Activated CD4-positive, alpha-beta T cell treated with anti-CD3 and anti-CD28 coated beads, Interleukin-2, amount 10 ng/mL, durations not matched to agents 7 days and 5 days (primary cell): ENCODE measurements around the gene NFKBIA. TPM values are rescaled to one million over a fixed set of nuclear protein-coding genes. Genes with fewer than 3 reads are reported as not detected.

Source experiments
- CTCF ChIA-PET: fragments of 350-600 bp; sonication (Branson Sonifier 250); formaldehyde crosslinking; loops from one replicate; lab custom pipeline; 2021; ENCODE audit warnings: antibody characterized with exemption; lab: Charles Lee
- POLR2A ChIA-PET: fragments of 350-600 bp; sonication (Branson Sonifier 250); formaldehyde crosslinking; loops from one replicate; lab custom pipeline; 2021; ENCODE audit warnings: antibody characterized with exemption; lab: Charles Lee
- DNase-seq: peaks from one replicate; pipeline ENCODE4 v3.0.0-alpha.2; 2020
- H3K27ac Mint-ChIP-seq: one replicate; pipeline ENCODE4 v1.8.0; 2021; ENCODE audit warnings: mild to moderate bottlenecking, moderate library complexity, mixed read lengths
- H3K27me3 Mint-ChIP-seq: one replicate; pipeline ENCODE4 v1.8.0; 2021; ENCODE audit warnings: mixed read lengths
- H3K36me3 Mint-ChIP-seq: one replicate; pipeline ENCODE4 v1.8.0; 2021; ENCODE audit warnings: low read depth, mixed read lengths
- H3K4me1 Mint-ChIP-seq: one replicate; pipeline ENCODE4 v1.8.0; 2021; ENCODE audit warnings: mixed read lengths
- H3K4me3 Mint-ChIP-seq: one replicate; pipeline ENCODE4 v1.8.0; 2021; ENCODE audit warnings: mild to moderate bottlenecking, moderate library complexity, mixed read lengths
- H3K9me3 Mint-ChIP-seq: one replicate; pipeline ENCODE4 v1.8.0; 2021; ENCODE audit warnings: mixed read lengths
- total RNA-seq, 2 experiments: library from RNA; stranded (reverse); gene quantifications; one replicate each; pipeline ENCODE4 v1.2.3, GENCODE V29; 2021

NFKBIA gene
- total RNA-seq, 2 experiments from 2014 or later: 60.1 to 61.7 TPM

DNA sequence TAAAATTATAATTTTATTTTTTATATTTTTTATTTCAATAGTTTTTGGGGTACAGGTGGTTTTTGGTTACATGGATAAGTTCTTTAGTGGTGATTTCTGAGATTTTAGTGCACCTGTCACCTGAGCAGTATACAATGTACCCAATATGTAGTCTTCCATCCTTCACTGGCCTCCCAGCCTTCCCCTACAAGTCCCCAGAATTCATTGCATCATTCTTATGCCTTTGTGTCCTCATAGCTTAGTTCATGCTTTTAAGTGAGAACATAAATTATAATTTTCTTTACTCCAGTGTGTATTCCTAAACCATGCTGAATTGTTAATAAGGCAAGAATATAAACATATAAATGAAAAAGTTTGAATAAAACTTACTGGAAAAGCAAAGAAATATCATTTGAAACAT, 19.1 kb upstream of the NFKBIA start:
- no peak overlapping the region for H3K27ac Mint-ChIP-seq
- POLR2A ChIA-PET: no interaction called here
- DNase-seq: no peak
- H3K4me1 Mint-ChIP-seq: peaks cover 11% of the 10 kb centered on the region
- H3K4me3 Mint-ChIP-seq: no peak overlapping the region
- CTCF ChIA-PET: interaction anchor here (0.6 to 1.0 kb wide), 3 partner anchors 224 to 282 kb away, joined by 3 to 4 read pairs (median 3); no protein-coding TSS in a partner anchor
- no peaks in the 10 kb centered on the region for H3K27me3 Mint-ChIP-seq
- no peaks in the 10 kb centered on the region for H3K9me3 Mint-ChIP-seq
- no peaks in the 10 kb centered on the region for H3K36me3 Mint-ChIP-seq

DNA sequence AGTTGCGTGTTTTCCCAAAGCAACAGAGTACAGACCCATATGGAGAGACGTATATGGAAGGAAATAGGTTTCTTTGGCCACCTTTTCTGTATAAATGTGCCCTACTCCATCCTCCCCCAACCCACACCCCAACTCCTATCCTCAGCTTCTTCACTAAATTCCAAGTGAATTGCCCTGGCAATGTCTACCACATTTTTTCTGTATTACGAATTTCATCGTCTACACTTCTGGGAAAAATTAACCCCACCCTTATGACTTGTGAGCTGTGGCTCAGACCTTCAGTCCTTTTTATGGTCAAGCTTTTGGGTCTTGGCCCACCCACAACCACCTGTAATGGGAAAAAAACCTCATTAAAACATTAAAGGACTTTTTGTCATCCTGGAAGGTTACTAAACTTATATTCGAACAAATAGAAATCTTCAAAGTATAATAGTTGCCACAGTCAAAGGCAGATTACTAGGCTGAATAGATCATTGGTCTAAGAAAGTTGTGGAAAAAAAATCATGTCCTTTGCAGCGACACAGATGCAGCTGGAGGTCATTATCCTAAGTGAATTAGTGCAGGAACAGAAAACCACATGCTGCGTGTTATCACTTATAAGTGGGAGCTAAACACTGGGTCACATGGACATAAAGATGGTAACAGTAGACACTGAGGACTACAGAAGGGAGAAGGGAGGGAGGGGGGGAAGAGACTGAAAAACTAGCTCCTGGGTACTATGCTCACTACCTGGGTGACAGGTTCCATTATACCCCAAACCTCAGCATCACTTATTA, 15.7 kb upstream of the NFKBIA start:
- DNase-seq: no peak
- no peaks in the 10 kb centered on the region for H3K9me3 Mint-ChIP-seq
- ChIA-PET POLR2A (no interaction called here), CTCF (interaction anchor here (0.6 to 1.9 kb wide), 2 partner anchors 11 to 232 kb away, joined by 3 to 4 read pairs; no protein-coding TSS in a partner anchor)
- H3K27ac Mint-ChIP-seq: no peak overlapping the region
- H3K4me3 Mint-ChIP-seq: no peak overlapping the region
- H3K27me3 Mint-ChIP-seq: no peaks in the 10 kb centered on the region
- H3K36me3 Mint-ChIP-seq: no peaks in the 10 kb centered on the region
- H3K4me1 Mint-ChIP-seq: peaks cover 38% of the 10 kb centered on the region

DNA sequence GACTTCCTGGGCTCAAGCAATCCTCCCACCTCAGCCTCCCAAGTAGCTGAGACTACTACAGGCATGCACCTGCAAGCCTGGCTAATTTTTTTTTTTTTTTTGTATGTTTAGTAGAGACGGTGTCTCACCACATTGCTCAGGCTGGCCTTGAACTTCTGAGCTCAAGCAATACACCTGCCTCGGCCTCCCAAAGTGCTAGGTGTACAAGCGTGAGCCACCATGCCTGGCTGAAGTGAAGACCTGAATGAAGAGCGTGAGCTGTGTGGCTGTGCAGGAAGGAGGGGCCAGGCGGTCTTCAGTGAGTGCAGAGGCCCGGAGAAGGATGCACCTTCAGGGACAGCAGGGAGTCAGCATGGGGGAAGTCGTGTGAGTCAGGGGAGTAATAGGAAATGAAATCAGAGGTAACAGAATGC, 14.9 kb upstream of the NFKBIA start:
- Mint-ChIP-seq H3K9me3 (no peaks in the 10 kb centered on the region), H3K27me3 (no peaks in the 10 kb centered on the region), H3K27ac (no peak overlapping the region), H3K4me1 (peaks cover 46% of the 10 kb centered on the region), H3K36me3 (no peaks in the 10 kb centered on the region), H3K4me3 (no peak overlapping the region)
- CTCF ChIA-PET: interaction anchor here (0.6 to 1.4 kb wide), 2 partner anchors 15 to 232 kb away, joined by 3 to 6 read pairs; partner anchors contain the start of gene NFKBIA
- no peak for DNase-seq
- POLR2A ChIA-PET: no interaction called here

DNA sequence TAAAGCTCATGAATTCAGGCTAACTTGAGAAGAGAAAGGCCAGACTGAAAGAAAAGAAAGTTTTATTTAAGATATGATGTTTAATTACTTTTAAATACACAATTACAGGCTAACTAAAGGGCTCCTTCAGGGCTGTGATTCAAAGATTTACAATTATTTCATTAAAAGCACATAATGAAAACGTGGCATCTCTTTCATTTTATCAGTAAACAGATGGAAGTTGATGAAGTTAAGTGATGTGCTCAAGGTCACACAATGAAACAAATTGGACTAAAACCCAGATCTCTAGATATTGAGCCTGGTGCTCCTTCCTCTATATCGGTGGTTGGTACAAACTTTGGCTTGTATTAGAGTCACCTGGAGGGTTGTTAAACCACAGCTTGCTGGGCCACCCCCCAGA, 13.5 kb upstream of the NFKBIA start:
- DNase-seq: no peak
- POLR2A ChIA-PET: no interaction called here
- peak overlapping the region; percentile 64 for H3K27ac Mint-ChIP-seq
- H3K4me1 Mint-ChIP-seq: peaks cover 52% of the 10 kb centered on the region
- no peaks in the 10 kb centered on the region for H3K9me3 Mint-ChIP-seq
- H3K27me3 Mint-ChIP-seq: no peaks in the 10 kb centered on the region
- no peaks in the 10 kb centered on the region for H3K36me3 Mint-ChIP-seq
- CTCF ChIA-PET: interaction anchor here (0.5 to 1.5 kb wide), 7 partner anchors 10 to 692 kb away, joined by 3 to 6 read pairs (median 3); partner anchors contain the start of gene NFKBIA
- H3K4me3 Mint-ChIP-seq: no peak overlapping the region

DNA sequence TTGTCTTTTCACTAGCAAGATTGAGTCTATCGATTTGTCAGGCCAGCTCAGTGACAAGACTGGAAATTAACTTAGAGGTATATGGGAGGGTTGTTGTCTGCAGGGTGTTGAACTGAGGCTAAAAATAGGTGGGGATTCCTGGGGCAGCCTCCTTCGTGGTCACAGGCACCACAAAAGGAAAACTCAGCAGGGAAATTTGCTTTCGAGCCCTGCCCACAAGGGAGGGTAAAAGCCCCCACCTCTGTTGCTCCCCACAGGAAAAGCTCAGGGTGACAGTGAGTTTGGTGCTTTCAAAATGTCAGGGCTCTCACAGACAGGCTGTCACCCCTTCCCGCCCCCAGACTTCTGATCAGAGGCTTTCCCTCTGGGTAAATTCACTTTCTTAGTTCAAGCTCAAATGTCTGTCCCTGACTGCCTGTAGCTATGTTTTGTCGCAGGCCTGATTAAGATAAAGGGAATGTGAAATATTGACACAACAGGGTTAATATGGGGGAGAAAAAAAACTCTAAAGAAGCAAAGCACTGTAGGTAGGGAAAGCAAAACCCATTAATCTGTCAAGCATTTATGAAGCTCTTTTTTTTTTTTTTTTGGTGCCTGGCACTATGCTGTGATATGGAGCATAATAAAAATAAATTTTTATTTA, 11.7 kb upstream of the NFKBIA start:
- Mint-ChIP-seq H3K9me3 (no peaks in the 10 kb centered on the region), H3K36me3 (no peaks in the 10 kb centered on the region), H3K4me1 (peaks cover 49% of the 10 kb centered on the region), H3K27ac (peak overlapping the region; percentile 83), H3K27me3 (no peaks in the 10 kb centered on the region), H3K4me3 (peak overlapping the region; percentile 52)
- CTCF ChIA-PET: interaction anchor here (0.6 to 4.1 kb wide), 15 partner anchors 8 to 594 kb away, joined by 3 to 42 read pairs (median 3); partner anchors contain the start of gene NFKBIA
- peak; percentile 59 for DNase-seq
- POLR2A ChIA-PET: interaction anchor here (1.6 to 2.6 kb wide), 2 partner anchors 11 to 13 kb away, joined by 6 to 11 read pairs; partner anchors contain the start of gene NFKBIA

DNA sequence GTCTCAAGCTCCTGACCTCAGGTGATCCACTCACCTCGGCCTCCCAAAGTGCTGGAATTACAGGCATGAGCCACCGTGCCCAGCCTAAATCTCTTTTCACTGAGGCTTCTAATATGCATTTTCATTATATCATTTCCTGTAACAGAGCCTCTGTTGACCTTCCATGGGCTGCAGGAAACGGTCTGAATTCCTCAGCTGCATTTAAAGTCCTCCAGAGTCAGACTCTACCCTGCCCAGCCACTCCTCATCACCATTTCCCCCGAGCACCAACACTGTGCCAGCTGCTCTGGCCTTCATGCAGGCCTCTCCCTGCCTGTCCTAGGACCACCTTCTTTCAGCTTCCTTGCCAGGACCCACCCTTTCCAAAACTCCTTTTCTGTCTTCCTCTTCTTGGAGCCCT, 9.8 kb upstream of the NFKBIA start:
- CTCF ChIA-PET: interaction anchor here (0.7 to 4.1 kb wide), 5 partner anchors 10 to 308 kb away, joined by 3 to 42 read pairs (median 3); partner anchors contain the start of gene NFKBIA
- no peaks in the 10 kb centered on the region for H3K27me3 Mint-ChIP-seq
- no peak overlapping the region for H3K4me3 Mint-ChIP-seq
- peaks cover 47% of the 10 kb centered on the region for H3K4me1 Mint-ChIP-seq
- no peaks in the 10 kb centered on the region for H3K9me3 Mint-ChIP-seq
- POLR2A ChIA-PET: no interaction called here
- no peaks in the 10 kb centered on the region for H3K36me3 Mint-ChIP-seq
- no peak for DNase-seq
- H3K27ac Mint-ChIP-seq: no peak overlapping the region

DNA sequence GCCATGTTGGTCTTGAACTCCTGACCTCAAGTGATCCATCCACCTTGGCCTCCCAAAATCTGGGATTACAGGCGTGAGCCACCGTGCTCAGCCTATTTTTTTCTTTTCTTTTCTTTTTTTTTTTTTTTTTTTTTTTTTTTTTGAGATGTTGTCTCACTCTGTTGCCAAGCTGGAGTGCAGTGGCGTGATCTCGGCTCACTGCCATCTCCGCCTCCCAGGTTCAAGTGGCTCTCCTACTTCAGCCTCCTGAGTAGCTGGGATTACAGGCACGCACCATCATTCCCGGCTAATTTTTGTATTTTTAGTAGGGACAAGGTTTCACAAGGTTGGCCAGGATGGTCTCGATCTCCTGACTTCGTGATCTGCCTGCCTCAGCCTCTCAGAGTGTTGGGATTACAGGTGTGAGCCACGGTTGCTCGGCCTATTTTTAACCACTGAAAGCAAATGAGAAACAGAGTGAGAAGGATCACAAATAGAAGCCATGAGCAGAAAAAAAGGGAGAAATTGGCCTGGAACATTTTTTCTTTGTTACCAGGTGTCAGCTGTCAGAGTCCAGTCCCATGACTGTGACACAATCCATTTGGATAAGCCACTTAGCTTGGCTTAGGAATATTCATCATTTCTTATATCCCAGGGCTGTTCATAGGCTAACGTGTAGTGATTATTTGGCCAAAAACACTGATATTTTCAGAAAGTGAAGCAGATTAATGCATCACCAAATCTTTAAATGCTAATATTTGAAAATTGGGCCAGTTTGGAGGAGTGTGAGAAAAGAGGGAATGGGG, 7.9 kb upstream of the NFKBIA start:
- H3K4me1 Mint-ChIP-seq: peaks cover 41% of the 10 kb centered on the region
- POLR2A ChIA-PET: no interaction called here
- H3K27me3 Mint-ChIP-seq: no peaks in the 10 kb centered on the region
- H3K4me3 Mint-ChIP-seq: no peak overlapping the region
- H3K36me3 Mint-ChIP-seq: no peaks in the 10 kb centered on the region
- CTCF ChIA-PET: interaction anchor here (0.5 to 2.0 kb wide), 7 partner anchors 122 to 762 kb away, joined by 3 to 5 read pairs (median 3); no protein-coding TSS in a partner anchor
- H3K9me3 Mint-ChIP-seq: no peaks in the 10 kb centered on the region
- H3K27ac Mint-ChIP-seq: no peak overlapping the region
- no peak for DNase-seq

DNA sequence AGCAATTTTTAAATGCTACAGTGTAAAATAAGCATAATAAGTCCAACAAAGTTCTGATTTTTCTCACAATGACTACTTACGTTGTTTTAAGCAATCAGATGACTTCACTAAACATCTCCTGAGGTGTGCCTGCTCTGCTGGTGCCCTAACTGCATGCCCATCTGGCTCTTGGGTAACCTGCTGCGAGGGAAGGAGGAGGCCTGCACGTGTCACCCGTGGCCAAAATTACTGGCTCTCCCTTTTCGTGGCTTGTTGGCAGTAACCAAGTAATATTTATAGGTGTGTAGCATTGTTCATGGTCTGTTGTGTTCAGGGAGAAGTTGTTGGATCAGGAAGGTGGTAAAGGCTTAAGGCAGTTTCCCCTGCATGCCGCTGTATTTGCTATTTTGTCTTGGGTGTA, 6.3 kb upstream of the NFKBIA start:
- ChIA-PET CTCF (interaction anchor here (0.6 to 1.2 kb wide), 3 partner anchors 172 to 731 kb away, joined by 3 to 5 read pairs (median 4); no protein-coding TSS in a partner anchor), POLR2A (no interaction called here)
- Mint-ChIP-seq H3K36me3 (no peaks in the 10 kb centered on the region), H3K4me3 (no peak overlapping the region), H3K4me1 (peaks cover 39% of the 10 kb centered on the region), H3K9me3 (no peaks in the 10 kb centered on the region), H3K27ac (no peak overlapping the region), H3K27me3 (no peaks in the 10 kb centered on the region)
- DNase-seq: no peak

DNA sequence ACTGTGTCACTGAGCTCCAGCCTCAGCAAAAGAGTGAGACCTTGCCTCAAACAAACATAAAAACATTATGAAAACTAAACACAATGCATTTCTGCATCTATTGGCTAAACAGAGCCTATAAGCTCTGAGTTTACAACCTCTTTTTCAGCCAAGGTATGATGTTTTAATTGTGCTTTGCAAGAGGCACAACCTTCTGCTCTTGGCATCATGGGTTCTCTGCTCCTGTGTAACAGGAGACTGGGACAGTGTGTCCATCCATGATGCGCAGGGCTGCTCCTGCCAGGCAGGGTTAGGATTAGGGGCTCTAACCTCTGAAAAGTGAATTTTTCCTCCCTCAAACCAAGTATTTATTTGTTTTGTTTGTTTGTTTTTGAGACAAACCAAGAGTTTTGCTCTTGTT, 5.0 kb upstream of the NFKBIA start:
- ChIA-PET CTCF (interaction anchor here (0.6 to 1.4 kb wide), 5 partner anchors 12 to 728 kb away, joined by 3 to 4 read pairs (median 3); no protein-coding TSS in a partner anchor), POLR2A (interaction anchor here (0.6 kb wide), 1 partner anchor 417 kb away, joined by 3 read pairs; the partner anchor contains the start of gene BRMS1L)
- no peaks in the 10 kb centered on the region for H3K9me3 Mint-ChIP-seq
- H3K27me3 Mint-ChIP-seq: no peaks in the 10 kb centered on the region
- DNase-seq: no peak
- H3K36me3 Mint-ChIP-seq: no peaks in the 10 kb centered on the region
- H3K27ac Mint-ChIP-seq: no peak overlapping the region
- H3K4me1 Mint-ChIP-seq: peaks cover 34% of the 10 kb centered on the region
- H3K4me3 Mint-ChIP-seq: no peak overlapping the region

DNA sequence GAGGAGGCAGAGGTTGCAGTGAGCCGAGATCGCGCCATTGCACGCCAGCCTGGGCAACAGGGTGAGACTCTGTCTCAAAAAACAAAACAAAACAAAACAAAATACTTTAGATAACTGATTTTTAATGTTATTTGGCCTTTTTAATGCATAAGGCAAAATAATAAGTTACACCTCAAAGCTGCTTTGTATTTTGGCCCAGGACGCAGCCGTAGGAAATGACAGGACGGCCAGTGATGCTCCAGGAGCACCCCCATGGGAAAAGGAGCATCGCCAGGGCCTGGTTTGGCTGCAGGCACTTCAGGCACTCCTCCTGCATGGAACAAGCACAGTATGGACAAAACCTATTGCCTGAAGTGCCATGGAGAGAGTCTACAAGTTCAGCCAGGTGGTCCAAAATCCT, 3.5 kb upstream of the NFKBIA start:
- Mint-ChIP-seq H3K9me3 (no peaks in the 10 kb centered on the region), H3K27me3 (no peaks in the 10 kb centered on the region), H3K36me3 (peaks cover 7% of the 10 kb centered on the region), H3K4me3 (no peak overlapping the region), H3K27ac (no peak overlapping the region), H3K4me1 (peaks cover 32% of the 10 kb centered on the region)
- no peak for DNase-seq
- ChIA-PET POLR2A (no interaction called here), CTCF (interaction anchor here (0.6 to 1.8 kb wide), 5 partner anchors 9 to 378 kb away, joined by 3 to 4 read pairs (median 3); no protein-coding TSS in a partner anchor)

DNA sequence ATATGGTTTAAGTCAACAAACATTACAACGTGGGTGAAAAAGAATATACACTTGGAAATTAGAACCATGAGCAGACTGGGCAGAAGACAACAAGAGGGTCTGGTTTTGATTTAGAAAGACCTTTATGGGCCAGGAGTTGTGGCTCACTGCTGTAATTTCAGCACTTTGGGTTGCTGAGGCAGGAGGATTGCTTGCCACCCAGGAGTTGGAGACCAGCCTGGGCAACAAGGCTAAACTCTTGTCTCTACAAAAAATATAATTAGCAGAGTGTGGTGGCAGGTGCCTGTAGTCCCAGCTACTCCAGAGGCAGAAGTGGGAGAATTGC, 2.7 kb upstream of the NFKBIA start:
- DNase-seq: no peak
- Mint-ChIP-seq H3K9me3 (no peaks in the 10 kb centered on the region), H3K27me3 (no peaks in the 10 kb centered on the region), H3K4me3 (no peak overlapping the region), H3K27ac (no peak overlapping the region), H3K4me1 (peaks cover 37% of the 10 kb centered on the region), H3K36me3 (peaks cover 15% of the 10 kb centered on the region)
- POLR2A ChIA-PET: no interaction called here
- CTCF ChIA-PET: interaction anchor here (0.8 to 1.8 kb wide), 2 partner anchors 10 to 177 kb away, joined by 3 to 4 read pairs; no protein-coding TSS in a partner anchor
